KG1 (cell line): ENCODE data around the gene FSTL4.

Experiments
- DNase-seq: peaks from one replicate; lab custom pipeline; 2025; lab: John Stamatoyannopoulos, UW

Gene FSTL4

GRCh38 chr5:133291524-133291923 is 320.8 kb downstream of the FSTL4 start:
- DNase-seq = no peak

GRCh38 chr5:133290669-133291240 is 321.6 kb downstream of the FSTL4 start:
- DNase-seq = no peak

- DNase-seq = no peak
Measured at GRCh38 chr5:133289686-133290367, 322.5 kb downstream of the FSTL4 start.

GRCh38 chr5:133287500-133287899 is 324.8 kb downstream of the FSTL4 start:
- no peak for DNase-seq

- DNase-seq = no peak
Measured at GRCh38 chr5:133286483-133286882, 325.9 kb downstream of the FSTL4 start.

- no peak for DNase-seq
Measured at GRCh38 chr5:133285583-133286021, 326.7 kb downstream of the FSTL4 start.

- no peak for DNase-seq
Measured at GRCh38 chr5:133284306-133284705, 328.0 kb downstream of the FSTL4 start.

GRCh38 chr5:133278317-133278716 is 334.0 kb downstream of the FSTL4 start:
- no peak for DNase-seq

GRCh38 chr5:133277744-133278143 is 334.6 kb downstream of the FSTL4 start:
- no peak for DNase-seq

GRCh38 chr5:133276171-133276570 is 336.2 kb downstream of the FSTL4 start:
- no peak for DNase-seq

- no peak for DNase-seq
Measured at GRCh38 chr5:133275631-133276030, 336.7 kb downstream of the FSTL4 start.

- DNase-seq = no peak
Measured at GRCh38 chr5:133274597-133274935, 337.8 kb downstream of the FSTL4 start.

- no peak for DNase-seq
Measured at GRCh38 chr5:133273661-133274596, 338.4 kb downstream of the FSTL4 start.

GRCh38 chr5:133272345-133272744 is 340.0 kb downstream of the FSTL4 start:
- DNase-seq = no peak

- DNase-seq = no peak
Measured at GRCh38 chr5:133271606-133272005, 340.7 kb downstream of the FSTL4 start.

- DNase-seq = no peak
Measured at GRCh38 chr5:133269691-133270090, 342.6 kb downstream of the FSTL4 start.

GRCh38 chr5:133267601-133268000 is 344.7 kb downstream of the FSTL4 start:
- DNase-seq = no peak

GRCh38 chr5:133266966-133267365 is 345.4 kb downstream of the FSTL4 start:
- DNase-seq = no peak

GRCh38 chr5:133266527-133266878 is 345.8 kb downstream of the FSTL4 start:
- DNase-seq = no peak

- no peak for DNase-seq
Measured at GRCh38 chr5:133265720-133266526, 346.4 kb downstream of the FSTL4 start.

- DNase-seq = no peak
Measured at GRCh38 chr5:133265257-133265656, 347.1 kb downstream of the FSTL4 start.

- no peak for DNase-seq
Measured at GRCh38 chr5:133262690-133263089, 349.7 kb downstream of the FSTL4 start.
